H1 (cell line): ENCODE results near the gene SGPP2. TPM values are rescaled to one million over a fixed set of nuclear protein-coding genes. Genes with fewer than 3 reads are reported as not detected.

ENCODE experiments used
- CTCF ChIA-PET: fragments of 300-600 bp; sonication (Branson Sonifier 250); formaldehyde crosslinking; loops from one replicate; lab custom pipeline; 2021; ENCODE audit not compliant: partially characterized antibody; lab: Charles Lee
- POLR2A ChIA-PET: fragments of 300-600 bp; sonication (Branson Sonifier 250); formaldehyde crosslinking; loops from one replicate; lab custom pipeline; 2021; ENCODE audit warnings: inconsistent platforms; ENCODE audit not compliant: partially characterized antibody; lab: Charles Lee
- DNase-seq, 2 experiments: peaks; one replicate each; pipeline versions ENCODE4 v3.0.0 to v3.0.0-alpha.2; 2010 to 2022; ENCODE audit warnings: low spot score in 2 of 2, low read depth in 1 of 2, mixed read lengths in 1 of 2
- FAIRE-seq: peaks from 2 replicates; lab custom pipeline; 2011; peaks lifted over from hg19 to GRCh38; lab: Jason Lieb, UNC
- H2AFZ ChIP-seq: 2 replicates; pipeline ENCODE4 v1.8.1; 2012; ENCODE audit warnings: low read length, inconsistent platforms
- H2AK5ac ChIP-seq: 2 replicates; pipeline ENCODE4 v1.6.1; 2013; ENCODE audit warnings: low read depth, low read length
- H2BK120ac ChIP-seq: replicated peaks from 2 replicates; pipeline ENCODE3; 2013; ENCODE audit warnings: low read depth, low read length, inconsistent platforms
- H2BK12ac ChIP-seq: 2 replicates; pipeline ENCODE4 v1.6.1; 2013; ENCODE audit warnings: low read depth, low read length
- H2BK15ac ChIP-seq: 2 replicates; pipeline ENCODE4 v1.6.1; 2013; ENCODE audit warnings: low read length
- H2BK20ac ChIP-seq: 2 replicates; pipeline ENCODE4 v1.6.1; 2013; ENCODE audit warnings: low read length
- H2BK5ac ChIP-seq: 2 replicates; pipeline ENCODE4 v1.6.1; 2013; ENCODE audit warnings: low read depth, low read length
- H3K14ac ChIP-seq: 2 replicates; pipeline ENCODE4 v1.6.1; 2013; ENCODE audit warnings: inconsistent platforms; ENCODE audit not compliant: insufficient read length
- H3K18ac ChIP-seq: 2 replicates; pipeline ENCODE4 v1.6.1; 2013; ENCODE audit warnings: low read length; ENCODE audit errors: extremely low read depth
- H3K23ac ChIP-seq: 2 replicates; pipeline ENCODE4 v1.6.1; 2013; ENCODE audit warnings: inconsistent platforms; ENCODE audit not compliant: insufficient read length
- H3K23me2 ChIP-seq: 2 replicates; pipeline ENCODE4 v1.6.1; 2013; ENCODE audit warnings: low read depth, low read length
- H3K27ac ChIP-seq: 2 replicates; pipeline ENCODE4 v1.6.1; 2011; ENCODE audit warnings: low read depth, low read length, inconsistent platforms
- H3K27me3 ChIP-seq, 4 experiments: replicated peaks in 1 of 4; 1 replicate in 1 of 4; 2 replicates in 3 of 4; pipeline versions ENCODE4 v1.6.1 to v1.8.1; 2011 to 2013; ENCODE audit warnings: low read length in 3 of 4, mild to moderate bottlenecking in 3 of 4, inconsistent platforms in 2 of 4, mixed read lengths in 2 of 4, moderate library complexity in 1 of 4; ENCODE audit not compliant: control insufficient read depth in 3 of 4, insufficient read depth in 3 of 4; ENCODE audit errors: extremely low read depth in 1 of 4
- H3K36me3 ChIP-seq, 4 experiments: 2 replicates each; pipeline versions ENCODE4 v1.6.1 to v1.8.1; 2011 to 2013; ENCODE audit warnings: mild to moderate bottlenecking in 4 of 4, low read length in 3 of 4, moderate library complexity in 2 of 4, control low read depth in 1 of 4, inconsistent platforms in 1 of 4; ENCODE audit not compliant: insufficient read depth in 4 of 4, control insufficient read depth in 2 of 4
- H3K4ac ChIP-seq: replicated peaks from 2 replicates; pipeline ENCODE3; 2013; ENCODE audit warnings: low read length, low read depth, mixed read lengths, inconsistent platforms; ENCODE audit not compliant: insufficient read length
- H3K4me1 ChIP-seq, 4 experiments: replicated peaks in 1 of 4; 1 replicate in 1 of 4; 2 replicates in 3 of 4; pipeline versions ENCODE4 v1.6.1 to v1.8.1; 2011 to 2013; ENCODE audit warnings: low read length in 3 of 4, inconsistent platforms in 2 of 4, mixed read lengths in 1 of 4; ENCODE audit not compliant: insufficient read depth in 4 of 4, control insufficient read depth in 3 of 4
- H3K4me2 ChIP-seq, 2 experiments: 2 replicates each; pipeline versions ENCODE4 v1.6.1 to v1.8.1; 2011 to 2013; ENCODE audit warnings: low read depth in 2 of 2, low read length in 2 of 2, control low read depth in 1 of 2, inconsistent platforms in 1 of 2, mild to moderate bottlenecking in 1 of 2; ENCODE audit not compliant: insufficient read depth in 1 of 2
- H3K4me3 ChIP-seq, 4 experiments: fragments of 200-600, 300-600 bp in 1 of 4; sonication (generic), shearing (Covaris generic), sonication (Bioruptor Twin) in 1 of 4; 2 replicates each; pipeline versions ENCODE4 v1.5.1 to v1.8.1; 2011 to 2016; ENCODE audit warnings: low read length in 4 of 4, low read depth in 3 of 4, control low read depth in 2 of 4, inconsistent platforms in 2 of 4, mild to moderate bottlenecking in 2 of 4, mixed read lengths in 1 of 4, moderate library complexity in 1 of 4; ENCODE audit not compliant: insufficient read depth in 2 of 4; ENCODE audit errors: extremely low read depth in 1 of 4
- H3K56ac ChIP-seq: replicated peaks from 2 replicates; pipeline ENCODE3; 2013; ENCODE audit warnings: low read depth, mild to moderate bottlenecking, mixed read lengths, low read length, inconsistent platforms; ENCODE audit not compliant: insufficient read length
- H3K79me1 ChIP-seq: 2 replicates; pipeline ENCODE4 v1.6.1; 2013; ENCODE audit warnings: low read depth, low read length, control low read depth
- H3K79me2 ChIP-seq, 2 experiments: 2 replicates each; pipeline versions ENCODE4 v1.6.1 to v1.8.1; 2012 to 2013; ENCODE audit warnings: low read length in 2 of 2, mild to moderate bottlenecking in 2 of 2, inconsistent platforms in 1 of 2; ENCODE audit not compliant: insufficient read depth in 2 of 2, control insufficient read depth in 1 of 2
- H3K9ac ChIP-seq, 4 experiments: replicated peaks in 1 of 4; 1 replicate in 1 of 4; 2 replicates in 3 of 4; pipeline versions ENCODE4 v1.6.1 to v1.8.1; 2011 to 2013; ENCODE audit warnings: low read depth in 3 of 4, low read length in 3 of 4, control low read depth in 2 of 4, mild to moderate bottlenecking in 2 of 4, moderate library complexity in 2 of 4, inconsistent platforms in 1 of 4; ENCODE audit errors: extremely low read depth in 1 of 4
- H3K9me3 ChIP-seq, 2 experiments: 2 replicates each; pipeline versions ENCODE4 v1.6.1 to v1.8.1; 2012 to 2013; ENCODE audit warnings: mild to moderate bottlenecking in 2 of 2, moderate library complexity in 2 of 2, control low read depth in 1 of 2, inconsistent platforms in 1 of 2, low read depth in 1 of 2, low read length in 1 of 2, mixed read lengths in 1 of 2; ENCODE audit not compliant: insufficient read depth in 2 of 2
- H4K20me1 ChIP-seq, 2 experiments: replicated peaks in 1 of 2; 2 replicates each; pipeline versions ENCODE3 to v1.8.1; 2011 to 2013; ENCODE audit warnings: inconsistent platforms in 2 of 2, low read length in 2 of 2, mild to moderate bottlenecking in 1 of 2; ENCODE audit not compliant: insufficient read depth in 2 of 2, control insufficient read depth in 1 of 2
- H4K5ac ChIP-seq: 2 replicates; pipeline ENCODE4 v1.6.1; 2013; ENCODE audit warnings: low read length, low read depth, mixed read lengths, inconsistent platforms; ENCODE audit not compliant: insufficient read length
- H4K8ac ChIP-seq: 2 replicates; pipeline ENCODE4 v1.8.0; 2013; ENCODE audit warnings: mild to moderate bottlenecking, moderate library complexity, low read length, inconsistent platforms; ENCODE audit not compliant: insufficient read depth; ENCODE audit errors: extremely low read depth
- H4K91ac ChIP-seq: replicated peaks from 2 replicates; pipeline ENCODE3; 2013; ENCODE audit warnings: low read length, mixed read lengths, inconsistent platforms; ENCODE audit not compliant: insufficient read length
- ATF3 ChIP-seq: IDR thresholded peaks from 2 replicates; pipeline ENCODE4 v1.6.1; 2011; ENCODE audit warnings: low read depth, mild to moderate bottlenecking, low read length; ENCODE audit not compliant: insufficient read depth
- CHD2 ChIP-seq: IDR thresholded peaks from 2 replicates; pipeline ENCODE4 v1.6.1; 2012; ENCODE audit warnings: low read length, improper control_type of control experiment
- CTBP2 ChIP-seq: IDR thresholded peaks from 2 replicates; pipeline ENCODE4 v1.7.0; 2011; ENCODE audit warnings: borderline replicate concordance, mild to moderate bottlenecking, moderate library complexity, mixed read lengths, low read length; ENCODE audit not compliant: insufficient read depth, insufficient read length
- EZH2 ChIP-seq: fragments of 200-600 bp; sonication (generic); IDR thresholded peaks from 2 replicates; pipeline ENCODE4 v1.7.1; 2012; ENCODE audit warnings: low read depth, mild to moderate bottlenecking, moderate library complexity, low read length, inconsistent platforms; ENCODE audit not compliant: severe bottlenecking
- MAX ChIP-seq: IDR thresholded peaks from 2 replicates; pipeline ENCODE4 v1.6.1; 2012; ENCODE audit warnings: inconsistent platforms
- NRF1 ChIP-seq: IDR thresholded peaks from 2 replicates; pipeline ENCODE4 v1.6.1; 2011; ENCODE audit warnings: mild to moderate bottlenecking, low read depth, low read length, improper control_type of control experiment
- RBBP5 ChIP-seq: IDR thresholded peaks from 2 replicates; pipeline ENCODE4 v1.7.1; 2012; ENCODE audit warnings: low read depth, mild to moderate bottlenecking, inconsistent platforms, low read length, moderate library complexity, borderline replicate concordance
- RFX5 ChIP-seq: IDR thresholded peaks from 2 replicates; pipeline ENCODE4 v1.6.1; 2011; ENCODE audit warnings: low read depth, low read length, improper control_type of control experiment, borderline replicate concordance
- TAF7 ChIP-seq: optimal IDR thresholded peaks from 2 replicates; pipeline ENCODE3; 2011; ENCODE audit warnings: low read depth, mild to moderate bottlenecking, inconsistent platforms, low read length, moderate library complexity, borderline replicate concordance
- TBP ChIP-seq: IDR thresholded peaks from 2 replicates; pipeline ENCODE4 v1.6.1; 2011; ENCODE audit warnings: low read depth, low read length, improper control_type of control experiment
- WGBS, 2 experiments: shearing (Covaris generic) in 1 of 2; methylation state at CpG; one replicate each; pipeline versions ENCODE4 v1.1.6 to v1.1.7; 2013 to 2015; ENCODE audit warnings: low lambda C conversion rate in 2 of 2, mixed read lengths in 2 of 2, inconsistent platforms in 1 of 2, low coverage in 1 of 2, missing lambda C conversion rate in 1 of 2; ENCODE audit not compliant: insufficient replicate concordance in 2 of 2, insufficient coverage in 1 of 2, insufficient read length in 1 of 2; ENCODE audit errors: extremely low coverage in 1 of 2, missing lambda C conversion rate in 1 of 2; 5-methylcytosine and 5-hydroxymethylcytosine counted together
- polyA plus RNA-seq, 7 experiments: library from polyadenylated mRNA; depleted of rRNA in 3 of 7; stranded (reverse) in 5 of 7; unstranded in 2 of 7; fragments of >200 nt in 5 of 7; fragments of 200-250 nt in 2 of 7; gene quantifications; 1 replicate in 5 of 7; 2 replicates in 1 of 7; 4 replicates in 1 of 7; pipeline versions ENCODE4 v1.2.1 to v1.2.3, GENCODE V29; 2011 to 2013; ENCODE audit warnings: missing spikeins in 2 of 7, mixed read lengths in 2 of 7
- total RNA-seq: library from RNA; stranded (reverse); fragmentation: NEBNext Ultra II Directional; extraction: Animal tissue kit (Norgen Biotek cat#: 25700); gene quantifications from 2 replicates; pipeline ENCODE4 v1.2.1, GENCODE V29; 2021

The SGPP2 gene
- total and polyA plus RNA-seq, 2 of the 8 experiments (the other 6 are each of a cell fraction or from before 2014, with no cell fraction given), result 0.29 TPM; not detected in 1

GRCh38 chr2:222424729-222425671 is 657 bp downstream of the SGPP2 start:
- H3K9ac ChIP-seq, result no peak overlapping the region
- H3K79me1 ChIP-seq, result no peaks in the 10 kb centered on the region
- peaks cover 2 to 8% (median 5%) of the 10 kb centered on the region in 4 experiments; a peak in 5 of 7 replicates for H3K4me1 ChIP-seq
- H2BK5ac ChIP-seq, result no peak overlapping the region
- no peak overlapping the region for H4K8ac ChIP-seq
- H3K14ac ChIP-seq, result no peak overlapping the region
- peaks cover 3% of the 10 kb centered on the region; the same call in 1 of the 2 replicates for H3K23me2 ChIP-seq
- WGBS, 2 experiments, result 2% methylated on average over 74 of the region's 74 CpGs; no CpG with 5 or more reads in 1 of the 2 experiments
- no peak overlapping the region for H3K18ac ChIP-seq
- no peak overlapping the region for H4K5ac ChIP-seq
- no peak overlapping the region for H2BK12ac ChIP-seq
- H3K27me3 ChIP-seq, result peaks cover 47 to 77% (median 72%) of the 10 kb centered on the region in 4 experiments
- H3K4me2 ChIP-seq, result peak overlapping the region; percentile 88 to 95
- DNase-seq, result peak in 1 of 2 experiments; percentile 64
- CTCF ChIA-PET, result interaction anchor here (1.6 to 1.7 kb wide), 2 partner anchors 107 to 138 kb away, joined by 4 read pairs; no protein-coding TSS in a partner anchor
- H3K79me2 ChIP-seq, result no peaks in the 10 kb centered on the region
- H2AK5ac ChIP-seq, result no peak overlapping the region
- no peaks in the 10 kb centered on the region for H4K20me1 ChIP-seq
- peak overlapping the region; percentile 44 to 74 (median 53) for H3K4me3 ChIP-seq
- no peak overlapping the region for H2BK15ac ChIP-seq
- POLR2A ChIA-PET, result no interaction called here
- no peaks in the 10 kb centered on the region for H3K9me3 ChIP-seq
- no peak overlapping the region for H3K56ac ChIP-seq
- H3K23ac ChIP-seq, result no peak overlapping the region
- H2BK20ac ChIP-seq, result no peak overlapping the region
- no peak overlapping the region for H2BK120ac ChIP-seq
- H4K91ac ChIP-seq, result no peak overlapping the region
- no peak for FAIRE-seq
- H2AFZ ChIP-seq, result no peak overlapping the region; the same call in 1 of the 2 replicates
- H3K27ac ChIP-seq, result no peak overlapping the region
- peaks cover 0 to 4% (median 0%) of the 10 kb centered on the region in 4 experiments; a peak in 1 of 8 replicates for H3K36me3 ChIP-seq
- no peak overlapping the region for H3K4ac ChIP-seq
- TF ChIP-seq CTBP2, result peak; percentile 6
- no peak for TF ChIP-seq ATF3
- TF ChIP-seq NRF1, result no peak
- TF ChIP-seq RFX5, result no peak
- TF ChIP-seq MAX, result peak; percentile 76
- 0 out of 2 replicates have a peak, but pooled peaks have one; percentile 30 for TF ChIP-seq RBBP5
- no peak for TF ChIP-seq TBP
- peak; percentile 91 for TF ChIP-seq EZH2
- no peak for TF ChIP-seq TAF7
- no peak for TF ChIP-seq CHD2
